ENCODE data around the gene PPM1D.
"Not testable (repeated sequence)": the region's sequence is repeated elsewhere in the genome, so short reads cannot be mapped to it uniquely, and the experiment has no call there.

Gene PPM1D

GRCh38 chr17:60604686-60605334, 4.8 kb downstream of the PPM1D start:
- no peaks in the 10 kb centered on the region for H3K9me3 ChIP-seq (ENCODE audit: control insufficient read depth, insufficient read depth, low read length)
- no peaks in the 10 kb centered on the region for H3K36me3 ChIP-seq (ENCODE audit: control insufficient read depth, insufficient read depth, low read length)
- 0 out of 2 replicates have a peak, but pooled peaks cover 3% of the 10 kb centered on the region for H3K4me1 ChIP-seq (ENCODE audit: control insufficient read depth, insufficient read depth, low read length)
- no peak overlapping the region for H3K27ac ChIP-seq (ENCODE audit: low read depth, low read length)
- H3K9ac ChIP-seq (ENCODE audit: low read depth, low read length), result no peak overlapping the region
- H3K4me3 ChIP-seq (ENCODE audit: low read depth, low read length), result no peak overlapping the region
- no peaks in the 10 kb centered on the region for H3K27me3 ChIP-seq (ENCODE audit: control insufficient read depth, insufficient read depth, low read length)

- H3K4me1 ChIP-seq (ENCODE audit: control insufficient read depth, insufficient read depth, low read length), result 0 out of 2 replicates have a peak, but pooled peaks cover 3% of the 10 kb centered on the region
- H3K9ac ChIP-seq (ENCODE audit: low read depth, low read length), result no peak overlapping the region
- no peak overlapping the region for H3K4me3 ChIP-seq (ENCODE audit: low read depth, low read length)
- H3K27ac ChIP-seq (ENCODE audit: low read depth, low read length), result no peak overlapping the region
- H3K9me3 ChIP-seq (ENCODE audit: control insufficient read depth, insufficient read depth, low read length), result no peaks in the 10 kb centered on the region
- H3K36me3 ChIP-seq (ENCODE audit: control insufficient read depth, insufficient read depth, low read length), result no peaks in the 10 kb centered on the region
- H3K27me3 ChIP-seq (ENCODE audit: control insufficient read depth, insufficient read depth, low read length), result no peaks in the 10 kb centered on the region
Observed at GRCh38 chr17:60606036-60606435, 6.0 kb downstream of the PPM1D start.

- peaks cover 4% of the 10 kb centered on the region; the same call in 1 of the 2 replicates for H3K9me3 ChIP-seq (ENCODE audit: control insufficient read depth, insufficient read depth, low read length)
- H3K27me3 ChIP-seq (ENCODE audit: control insufficient read depth, insufficient read depth, low read length), result no peaks in the 10 kb centered on the region
- no peaks in the 10 kb centered on the region for H3K36me3 ChIP-seq (ENCODE audit: control insufficient read depth, insufficient read depth, low read length)
Observed at GRCh38 chr17:60610473-60610872, 10.5 kb downstream of the PPM1D start.

GRCh38 chr17:60611321-60611720, 11.3 kb downstream of the PPM1D start:
- H3K9me3 ChIP-seq (ENCODE audit: control insufficient read depth, insufficient read depth, low read length); H3K36me3 ChIP-seq (ENCODE audit: control insufficient read depth, insufficient read depth, low read length); H3K27ac ChIP-seq (ENCODE audit: low read depth, low read length); H3K4me3 ChIP-seq (ENCODE audit: low read depth, low read length); H3K4me1 ChIP-seq (ENCODE audit: control insufficient read depth, insufficient read depth, low read length); H3K9ac ChIP-seq (ENCODE audit: low read depth, low read length); H3K27me3 ChIP-seq (ENCODE audit: control insufficient read depth, insufficient read depth, low read length): not testable (repeated sequence)

More at GRCh38 chr17:60610473-60610872, 10.5 kb downstream of the PPM1D start:
- Histone ChIP-seq H3K27ac (ENCODE audit: low read depth, low read length) (no peak overlapping the region), H3K9ac (ENCODE audit: low read depth, low read length) (no peak overlapping the region), H3K4me3 (ENCODE audit: low read depth, low read length) (no peak overlapping the region), H3K4me1 (ENCODE audit: control insufficient read depth, insufficient read depth, low read length) (no peaks in the 10 kb centered on the region)

- no peak overlapping the region for H3K4me3 ChIP-seq (ENCODE audit: low read depth, low read length)
- H3K27ac ChIP-seq (ENCODE audit: low read depth, low read length), result no peak overlapping the region
- no peaks in the 10 kb centered on the region for H3K36me3 ChIP-seq (ENCODE audit: control insufficient read depth, insufficient read depth, low read length)
- H3K27me3 ChIP-seq (ENCODE audit: control insufficient read depth, insufficient read depth, low read length), result no peaks in the 10 kb centered on the region
- H3K9ac ChIP-seq (ENCODE audit: low read depth, low read length), result no peak overlapping the region
- H3K4me1 ChIP-seq (ENCODE audit: control insufficient read depth, insufficient read depth, low read length), result no peaks in the 10 kb centered on the region
- H3K9me3 ChIP-seq (ENCODE audit: control insufficient read depth, insufficient read depth, low read length), result peaks cover 4% of the 10 kb centered on the region; the same call in 1 of the 2 replicates
Observed at GRCh38 chr17:60613325-60613724, 13.3 kb downstream of the PPM1D start.

- not testable (repeated sequence) for H3K27me3 ChIP-seq (ENCODE audit: control insufficient read depth, insufficient read depth, low read length); H3K9me3 ChIP-seq (ENCODE audit: control insufficient read depth, insufficient read depth, low read length); H3K36me3 ChIP-seq (ENCODE audit: control insufficient read depth, insufficient read depth, low read length); H3K4me1 ChIP-seq (ENCODE audit: control insufficient read depth, insufficient read depth, low read length); H3K27ac ChIP-seq (ENCODE audit: low read depth, low read length); H3K9ac ChIP-seq (ENCODE audit: low read depth, low read length); H3K4me3 ChIP-seq (ENCODE audit: low read depth, low read length)
Observed at GRCh38 chr17:60613796-60614195, 13.8 kb downstream of the PPM1D start.

- not testable (repeated sequence) for H3K4me3 ChIP-seq (ENCODE audit: low read depth, low read length); H3K9ac ChIP-seq (ENCODE audit: low read depth, low read length); H3K4me1 ChIP-seq (ENCODE audit: control insufficient read depth, insufficient read depth, low read length); H3K27ac ChIP-seq (ENCODE audit: low read depth, low read length); H3K36me3 ChIP-seq (ENCODE audit: control insufficient read depth, insufficient read depth, low read length); H3K27me3 ChIP-seq (ENCODE audit: control insufficient read depth, insufficient read depth, low read length); H3K9me3 ChIP-seq (ENCODE audit: control insufficient read depth, insufficient read depth, low read length)
Observed at GRCh38 chr17:60614247-60614646, 14.3 kb downstream of the PPM1D start.

- peaks cover 4% of the 10 kb centered on the region; the same call in 1 of the 2 replicates for H3K9me3 ChIP-seq (ENCODE audit: control insufficient read depth, insufficient read depth, low read length)
- no peak overlapping the region for H3K4me3 ChIP-seq (ENCODE audit: low read depth, low read length)
- no peaks in the 10 kb centered on the region for H3K36me3 ChIP-seq (ENCODE audit: control insufficient read depth, insufficient read depth, low read length)
- no peaks in the 10 kb centered on the region for H3K4me1 ChIP-seq (ENCODE audit: control insufficient read depth, insufficient read depth, low read length)
- H3K9ac ChIP-seq (ENCODE audit: low read depth, low read length), result no peak overlapping the region
- H3K27me3 ChIP-seq (ENCODE audit: control insufficient read depth, insufficient read depth, low read length), result no peaks in the 10 kb centered on the region
- no peak overlapping the region for H3K27ac ChIP-seq (ENCODE audit: low read depth, low read length)
Observed at GRCh38 chr17:60615108-60615507, 15.1 kb downstream of the PPM1D start.

GRCh38 chr17:60615840-60616239, 15.8 kb downstream of the PPM1D start:
- Histone ChIP-seq H3K9ac (ENCODE audit: low read depth, low read length) (no peak overlapping the region), H3K4me1 (ENCODE audit: control insufficient read depth, insufficient read depth, low read length) (no peaks in the 10 kb centered on the region), H3K4me3 (ENCODE audit: low read depth, low read length) (no peak overlapping the region), H3K27me3 (ENCODE audit: control insufficient read depth, insufficient read depth, low read length) (no peaks in the 10 kb centered on the region), H3K27ac (ENCODE audit: low read depth, low read length) (no peak overlapping the region), H3K36me3 (ENCODE audit: control insufficient read depth, insufficient read depth, low read length) (no peaks in the 10 kb centered on the region), H3K9me3 (ENCODE audit: control insufficient read depth, insufficient read depth, low read length) (peaks cover 4% of the 10 kb centered on the region; the same call in 1 of the 2 replicates)

- no peaks in the 10 kb centered on the region for H3K9me3 ChIP-seq (ENCODE audit: control insufficient read depth, insufficient read depth, low read length)
Observed at GRCh38 chr17:60618080-60618479, 18.1 kb downstream of the PPM1D start.

GRCh38 chr17:60618854-60619526, 19.0 kb downstream of the PPM1D start:
- Histone ChIP-seq H3K9me3 (ENCODE audit: control insufficient read depth, insufficient read depth, low read length) (no peaks in the 10 kb centered on the region), H3K4me1 (ENCODE audit: control insufficient read depth, insufficient read depth, low read length) (no peaks in the 10 kb centered on the region), H3K36me3 (ENCODE audit: control insufficient read depth, insufficient read depth, low read length) (peaks cover 7% of the 10 kb centered on the region), H3K27ac (ENCODE audit: low read depth, low read length) (no peak overlapping the region), H3K9ac (ENCODE audit: low read depth, low read length) (no peak overlapping the region), H3K27me3 (ENCODE audit: control insufficient read depth, insufficient read depth, low read length) (no peaks in the 10 kb centered on the region), H3K4me3 (ENCODE audit: low read depth, low read length) (no peak overlapping the region)

More at GRCh38 chr17:60618080-60618479, 18.1 kb downstream of the PPM1D start:
- Histone ChIP-seq H3K27ac (ENCODE audit: low read depth, low read length) (no peak overlapping the region), H3K4me1 (ENCODE audit: control insufficient read depth, insufficient read depth, low read length) (no peaks in the 10 kb centered on the region), H3K4me3 (ENCODE audit: low read depth, low read length) (no peak overlapping the region), H3K27me3 (ENCODE audit: control insufficient read depth, insufficient read depth, low read length) (no peaks in the 10 kb centered on the region), H3K36me3 (ENCODE audit: control insufficient read depth, insufficient read depth, low read length) (no peaks in the 10 kb centered on the region), H3K9ac (ENCODE audit: low read depth, low read length) (no peak overlapping the region)
